Sigmoid colon (tissue), 7 donors: ENCODE data around the gene MRPL10. TPM values are rescaled to one million over a fixed set of nuclear protein-coding genes. Genes with fewer than 3 reads are reported as not detected.
A peak's percentile ranks its signal among the peaks of the same experiment; 100 is the strongest.

Source experiments
- DNase-seq: peaks from one replicate; pipeline ENCODE4 v3.0.0-alpha.2; 2019
- H3K27ac ChIP-seq, 4 donors: fragments of 200-600 bp; sonication (generic); one replicate each; pipeline ENCODE4 v1.5.1; 2016 to 2019; ENCODE audit warnings: mild to moderate bottlenecking in 1 of 4
- H3K27me3 ChIP-seq, 3 donors: fragments of 200-600 bp; sonication (generic); one replicate each; pipeline ENCODE4 v1.5.1; 2019; ENCODE audit warnings: mild to moderate bottlenecking in 1 of 3
- H3K36me3 ChIP-seq, 4 donors: fragments of 200-600 bp; sonication (generic); one replicate each; pipeline ENCODE4 v1.5.1; 2016 to 2019
- H3K4me1 ChIP-seq, 4 donors: fragments of 200-600 bp; sonication (generic); one replicate each; pipeline ENCODE4 v1.5.1; 2017 to 2019
- H3K4me3 ChIP-seq, 4 donors: fragments of 200-600 bp; sonication (generic); one replicate each; pipeline ENCODE4 v1.5.1; 2017 to 2019; ENCODE audit warnings: mild to moderate bottlenecking in 2 of 4, moderate library complexity in 1 of 4
- H3K9me3 ChIP-seq, 4 donors: fragments of 200-600 bp in 3 of 4; sonication (generic) in 3 of 4; one replicate each; pipeline versions ENCODE4 v1.5.1 to v1.6.1; 2013 to 2019
- EP300 ChIP-seq, 4 donors: sonication (generic); formaldehyde crosslinking; IDR thresholded peaks; one replicate each; pipeline ENCODE4 v1.6.1; 2017; ENCODE audit warnings: antibody characterized with exemption in 4 of 4
- POLR2A ChIP-seq, 2 donors: fragments of 450-650 bp; IDR thresholded peaks; one replicate each; pipeline ENCODE4 v1.6.1; 2016; ENCODE audit warnings: antibody characterized with exemption in 2 of 2, mild to moderate bottlenecking in 2 of 2, moderate library complexity in 2 of 2
- POLR2AphosphoS5 ChIP-seq, 4 donors: sonication (generic); formaldehyde crosslinking; IDR thresholded peaks; one replicate each; pipeline ENCODE4 v1.6.1; 2017; ENCODE audit warnings: antibody characterized with exemption in 4 of 4
- WGBS, 2 donors: extraction: QIAGEN DNeasy Blood & Tissue Kit; methylation state at CpG; one replicate each; pipeline ENCODE4 v1.1.7; 2013; 5-methylcytosine and 5-hydroxymethylcytosine counted together
- intact Hi-C: fragments of 100-400 bp; cut with DNase I; formaldehyde crosslinking; loops from one replicate; pipeline ENCODE4 v1.15.1; 2023
- polyA plus RNA-seq, 3 donors: library from polyadenylated mRNA; stranded (reverse); fragments of 200-250 nt; gene quantifications; one replicate each; pipeline ENCODE4 v1.2.3, GENCODE V29; 2013
- total RNA-seq, 4 donors: library from RNA; depleted of rRNA; stranded (reverse); fragments of >200 nt; gene quantifications; one replicate each; pipeline ENCODE4 v1.1.0, GENCODE V29; 2016
- TF ChIP-seq, protein P1 (sequence below), 4 experiments: fragments of 450-650 bp in 3 of 4; fragments of 200-600 bp in 1 of 4; IDR thresholded peaks; one replicate each; pipeline ENCODE4 v1.5.1; 2016 to 2019; ENCODE audit warnings: antibody characterized with exemption in 4 of 4, mild to moderate bottlenecking in 3 of 4, moderate library complexity in 2 of 4
- donor health status: healthy with polysubstance abuse.
- donor health status: Bipolar disorder and iron deficiency.
- donor health status: healthy.

MRPL10 gene
- total RNA-seq = 10 to 100 TPM; 54.8 to 58.8 (median 56.9) TPM
- 10 to 100 TPM; 38.8 to 49.4 (median 42.6) TPM for polyA plus RNA-seq

DNA sequence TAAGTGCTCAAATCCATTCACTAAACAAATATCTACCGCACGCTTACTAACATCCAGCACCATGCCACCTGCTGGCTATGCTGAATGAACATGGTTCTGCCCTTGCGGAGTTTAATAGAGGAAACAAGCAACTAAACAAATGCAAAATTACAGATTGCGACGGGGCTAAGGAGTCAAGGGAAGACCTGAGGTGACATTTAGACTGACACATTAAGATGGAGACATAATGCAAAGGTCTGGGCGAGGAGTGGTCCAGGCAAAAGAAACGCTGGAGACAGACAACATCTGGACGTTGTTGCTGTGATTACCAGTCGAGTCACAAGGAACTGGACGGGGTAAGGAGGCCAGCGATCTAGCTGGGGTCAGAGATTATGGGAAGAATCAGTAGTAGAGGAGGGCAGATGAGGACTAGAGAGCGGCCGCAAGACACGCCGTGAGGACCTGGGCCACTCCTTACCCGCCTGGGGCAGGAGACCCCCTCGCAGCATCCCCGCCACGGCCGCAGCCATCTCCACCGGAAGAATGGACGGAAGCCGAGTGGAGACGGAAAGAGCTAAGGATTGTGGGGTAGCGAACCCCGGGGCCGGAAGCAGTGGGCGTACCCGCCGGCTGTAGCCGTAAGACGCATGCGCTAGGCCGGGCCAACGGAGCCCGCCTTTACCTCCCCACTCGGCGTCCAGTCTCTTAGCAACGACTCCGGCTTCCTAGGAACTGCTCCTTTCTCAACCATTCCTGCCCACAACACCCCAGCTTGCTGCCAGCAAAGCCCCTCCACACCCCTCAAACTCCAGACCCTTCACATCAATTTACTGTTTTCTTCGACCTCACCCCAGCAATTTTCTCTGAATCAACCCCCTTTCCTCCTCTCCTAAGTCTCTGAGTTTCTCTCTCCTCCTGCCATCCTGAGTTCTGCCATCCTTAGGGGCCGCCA is at the start of gene MRPL10, which contains the start of gene LRRC46:
Gene MRPL10 (minus strand): TSS at position 539 of the 931 bp plus-strand sequence. CDS start 30 bp downstream, at position 509.
Gene LRRC46 (plus strand): TSS at position 668 of the 931 bp plus-strand sequence. CDS start 320 bp downstream, outside the sequence.
- WGBS, 2 donors = 0% methylated on average over 42 of the region's 42 CpGs

DNA sequence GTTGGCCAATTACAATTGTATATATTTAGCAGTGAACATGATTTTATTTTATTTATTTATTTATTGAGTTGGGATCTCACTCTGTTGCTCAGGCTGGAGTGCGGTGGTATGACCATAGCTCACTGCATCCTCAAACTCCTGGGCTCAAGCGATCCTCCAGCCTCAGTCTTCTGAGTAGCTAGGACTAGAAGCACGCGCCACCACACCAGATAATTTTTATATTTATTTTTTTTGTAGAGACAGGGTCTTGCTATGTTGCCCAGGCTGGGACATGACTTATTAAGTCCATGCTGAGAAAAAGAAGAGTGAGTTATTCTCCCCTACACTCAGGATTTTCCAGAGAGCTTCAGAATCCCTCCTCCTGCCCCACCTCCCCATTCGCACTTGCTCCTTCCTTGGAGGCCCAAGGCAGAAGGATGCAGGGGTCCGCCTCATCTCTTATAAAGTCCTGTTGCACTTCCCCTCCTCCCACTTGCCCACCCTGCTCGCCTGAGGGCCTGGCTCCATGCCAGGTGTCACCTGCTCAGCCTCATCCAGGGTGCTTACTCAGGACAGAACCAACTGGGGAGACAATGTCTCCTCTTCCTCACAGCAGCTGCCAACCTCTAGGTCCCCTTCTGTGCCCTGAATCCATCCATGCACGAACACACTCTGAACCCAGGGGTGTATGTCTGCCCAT is 48.6 kb upstream of the MRPL10 start:
- TF ChIP-seq, protein P1, sequence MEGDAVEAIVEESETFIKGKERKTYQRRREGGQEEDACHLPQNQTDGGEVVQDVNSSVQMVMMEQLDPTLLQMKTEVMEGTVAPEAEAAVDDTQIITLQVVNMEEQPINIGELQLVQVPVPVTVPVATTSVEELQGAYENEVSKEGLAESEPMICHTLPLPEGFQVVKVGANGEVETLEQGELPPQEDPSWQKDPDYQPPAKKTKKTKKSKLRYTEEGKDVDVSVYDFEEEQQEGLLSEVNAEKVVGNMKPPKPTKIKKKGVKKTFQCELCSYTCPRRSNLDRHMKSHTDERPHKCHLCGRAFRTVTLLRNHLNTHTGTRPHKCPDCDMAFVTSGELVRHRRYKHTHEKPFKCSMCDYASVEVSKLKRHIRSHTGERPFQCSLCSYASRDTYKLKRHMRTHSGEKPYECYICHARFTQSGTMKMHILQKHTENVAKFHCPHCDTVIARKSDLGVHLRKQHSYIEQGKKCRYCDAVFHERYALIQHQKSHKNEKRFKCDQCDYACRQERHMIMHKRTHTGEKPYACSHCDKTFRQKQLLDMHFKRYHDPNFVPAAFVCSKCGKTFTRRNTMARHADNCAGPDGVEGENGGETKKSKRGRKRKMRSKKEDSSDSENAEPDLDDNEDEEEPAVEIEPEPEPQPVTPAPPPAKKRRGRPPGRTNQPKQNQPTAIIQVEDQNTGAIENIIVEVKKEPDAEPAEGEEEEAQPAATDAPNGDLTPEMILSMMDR (IDR thresholded peaks at IDR 0.05) = no peak
- TF ChIP-seq EP300 (IDR thresholded peaks at IDR 0.05) = no peak
- no peak for DNase-seq
- H3K27me3 ChIP-seq = peaks cover 0 to 33% (median 20%) of the 10 kb centered on the region in 3 donors
- intact Hi-C loops = no loop called here
- H3K36me3 ChIP-seq = no peaks in the 10 kb centered on the region
- peaks cover 0 to 8% (median 0%) of the 10 kb centered on the region in 4 donors for H3K4me1 ChIP-seq
- no peak overlapping the region for H3K4me3 ChIP-seq
- WGBS, 2 donors = 83 to 86% methylated on average over 8 of the region's 8 CpGs
- H3K27ac ChIP-seq = no peak overlapping the region
- no peaks in the 10 kb centered on the region for H3K9me3 ChIP-seq

More for the DNA sequence above, at the start of gene MRPL10, which contains the start of gene LRRC46:
- H3K9me3 ChIP-seq = no peaks in the 10 kb centered on the region
- no peaks in the 10 kb centered on the region for H3K27me3 ChIP-seq
- peaks cover 0 to 25% (median 20%) of the 10 kb centered on the region in 4 donors for H3K4me1 ChIP-seq
- peak within 1 kb of the TSS; percentile 69 to 84 (median 82) for H3K27ac ChIP-seq
- intact Hi-C loops = no loop called here
- H3K36me3 ChIP-seq = peaks cover 3 to 34% (median 11%) of the 10 kb centered on the region in 4 donors
- peak within 1 kb of the TSS; percentile 74 to 87 (median 78) for H3K4me3 ChIP-seq
- peak; percentile 97 for DNase-seq
- TF ChIP-seq POLR2A (IDR thresholded peaks at IDR 0.05) (peak; percentile 72 to 84), POLR2AphosphoS5 (IDR thresholded peaks at IDR 0.05) (peak; percentile 91 to 97 (median 96)), EP300 (IDR thresholded peaks at IDR 0.05) (peak in 1 of 4 donors; percentile 64)
- TF ChIP-seq, protein P1 (IDR thresholded peaks at IDR 0.05) = no peak

DNA sequence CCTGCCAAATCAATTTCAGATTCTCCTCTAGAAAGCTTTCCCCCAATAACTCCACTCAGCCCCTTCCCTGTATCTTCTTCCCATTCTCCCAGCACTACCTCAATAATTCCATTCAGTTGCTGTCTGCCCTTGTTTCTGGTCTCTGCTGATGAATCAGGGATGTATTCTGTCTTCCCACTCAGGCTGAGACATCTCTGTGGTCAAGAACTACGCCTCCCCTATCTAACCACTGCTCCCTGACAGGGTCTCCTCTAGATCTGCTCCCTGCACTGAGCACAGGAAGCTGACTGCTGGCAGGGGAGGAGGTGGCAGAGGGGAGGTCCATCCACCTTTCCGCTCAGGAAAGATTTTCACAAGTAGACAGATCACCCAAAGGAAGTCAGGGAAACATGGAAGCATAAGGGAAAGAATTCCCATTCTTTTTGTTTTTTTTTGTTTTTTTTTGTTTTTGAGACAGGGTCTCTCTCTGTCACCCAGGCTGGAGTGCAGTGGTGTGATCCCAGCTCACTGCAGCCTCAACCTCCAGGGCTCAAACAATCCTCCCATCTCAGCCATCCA is 47.8 kb upstream of the MRPL10 start:
- no peaks in the 10 kb centered on the region for H3K9me3 ChIP-seq
- H3K4me3 ChIP-seq = no peak overlapping the region
- H3K27ac ChIP-seq = no peak overlapping the region
- peaks cover 0 to 8% (median 0%) of the 10 kb centered on the region in 4 donors for H3K4me1 ChIP-seq
- intact Hi-C loops = no loop called here
- H3K36me3 ChIP-seq = no peaks in the 10 kb centered on the region
- DNase-seq = no peak
- 67 to 86% methylated on average over 2 of the region's 2 CpGs for WGBS, 2 donors
- TF ChIP-seq, protein P1 (IDR thresholded peaks at IDR 0.05) = no peak
- no peak for TF ChIP-seq POLR2AphosphoS5 (IDR thresholded peaks at IDR 0.05)
- TF ChIP-seq POLR2A (IDR thresholded peaks at IDR 0.05) = no peak
- no peak for TF ChIP-seq EP300 (IDR thresholded peaks at IDR 0.05)
- peaks cover 0 to 34% (median 21%) of the 10 kb centered on the region in 3 donors for H3K27me3 ChIP-seq

DNA sequence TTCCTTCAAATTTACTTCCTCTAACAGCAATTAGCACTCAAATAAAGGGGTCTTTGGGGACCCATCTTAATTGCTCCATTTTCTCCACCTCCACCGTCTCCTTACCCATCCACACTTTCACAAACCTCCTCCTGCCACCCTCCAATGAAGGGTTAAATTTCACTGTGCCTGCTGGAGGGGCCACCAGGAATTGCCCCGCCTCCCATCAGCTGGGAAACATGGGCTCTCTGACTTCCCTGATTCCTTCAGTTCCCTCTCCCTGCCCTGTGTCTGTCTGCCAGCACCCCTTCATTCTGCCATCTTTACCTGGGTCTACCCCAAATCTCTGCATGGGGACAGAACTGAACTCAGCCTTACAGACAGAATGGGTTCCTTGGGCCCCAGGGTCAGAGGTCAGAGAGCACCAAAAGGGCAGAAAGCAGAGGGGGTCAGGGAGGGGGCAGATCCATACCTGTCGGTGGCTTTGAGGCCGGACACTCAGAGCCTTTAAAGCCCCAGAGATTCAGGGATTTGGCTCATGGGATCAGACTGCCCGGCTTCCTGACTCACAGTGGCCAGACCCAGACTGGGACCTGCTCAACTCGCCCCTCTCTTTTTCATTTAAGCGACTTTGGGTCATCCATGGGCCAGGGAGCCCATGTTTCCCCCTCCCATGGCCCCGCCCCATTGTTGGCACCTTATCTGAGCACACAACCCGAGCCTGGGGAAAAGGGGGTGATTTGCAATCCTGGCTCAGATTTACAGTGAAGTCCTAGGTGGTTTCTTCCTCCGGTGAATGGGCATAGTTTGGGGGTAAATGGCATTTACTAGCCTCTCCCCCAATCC is 47.1 kb upstream of the MRPL10 start:
- TF ChIP-seq, protein P1 (IDR thresholded peaks at IDR 0.05) = no peak
- no peak for TF ChIP-seq POLR2A (IDR thresholded peaks at IDR 0.05)
- Histone ChIP-seq H3K9me3 (no peaks in the 10 kb centered on the region), H3K27me3 (peaks cover 0 to 33% (median 23%) of the 10 kb centered on the region in 3 donors), H3K27ac (no peak overlapping the region), H3K36me3 (no peaks in the 10 kb centered on the region), H3K4me3 (no peak overlapping the region), H3K4me1 (peaks cover 0 to 8% (median 0%) of the 10 kb centered on the region in 4 donors)
- DNase-seq = no peak
- WGBS, 2 donors = 76 to 79% methylated on average over 10 of the region's 10 CpGs
- intact Hi-C loops = no loop called here
